Stimulated activated CD4-positive, alpha-beta T cell treated with anti-CD3 and anti-CD28 coated beads, Interleukin-4, amount 100 ng/mL, for 24 hours (primary cell): ENCODE data around the gene NLRP9.

ENCODE experiments used
- DNase-seq: peaks from one replicate; pipeline ENCODE4 v3.0.0-alpha.2; 2020

NLRP9 gene

DNA sequence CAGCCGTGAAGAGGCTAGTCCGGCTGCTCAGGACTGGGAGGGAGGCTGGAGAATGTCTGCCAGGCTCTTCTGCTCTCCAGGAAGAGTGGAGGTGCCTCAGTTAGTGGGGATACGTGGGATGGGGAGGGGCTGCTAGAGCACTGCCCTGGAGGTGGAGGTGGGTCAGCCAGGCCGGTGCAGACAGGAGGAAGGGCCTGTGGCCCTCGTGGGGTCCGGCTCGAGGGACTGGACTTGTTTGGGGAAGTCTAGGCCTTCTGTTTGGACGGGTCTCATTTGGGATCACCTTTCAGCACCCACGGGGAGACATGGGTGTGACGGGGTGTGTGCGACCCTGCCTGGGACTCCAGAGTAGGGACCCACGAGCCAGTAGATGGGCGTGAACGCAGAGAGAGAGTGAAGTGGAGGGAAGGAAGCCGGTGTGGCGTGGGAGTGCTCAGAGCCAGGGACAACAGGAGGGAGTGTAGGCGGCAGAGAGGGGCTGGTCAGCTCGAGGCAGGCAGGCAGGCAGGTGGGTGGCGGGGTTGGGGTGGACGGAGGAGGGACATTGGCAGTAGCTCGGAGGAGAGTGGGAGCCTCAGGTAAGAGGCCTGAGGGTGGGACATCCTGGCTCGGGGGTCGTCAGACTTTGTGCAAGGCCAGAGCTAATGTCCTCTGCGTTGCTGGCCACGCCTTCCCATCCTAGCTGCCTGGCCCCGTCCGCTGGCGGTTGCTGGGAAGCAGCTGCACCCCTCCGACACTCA is 51.7 kb downstream of the NLRP9 start:
- DNase-seq: no peak

DNA sequence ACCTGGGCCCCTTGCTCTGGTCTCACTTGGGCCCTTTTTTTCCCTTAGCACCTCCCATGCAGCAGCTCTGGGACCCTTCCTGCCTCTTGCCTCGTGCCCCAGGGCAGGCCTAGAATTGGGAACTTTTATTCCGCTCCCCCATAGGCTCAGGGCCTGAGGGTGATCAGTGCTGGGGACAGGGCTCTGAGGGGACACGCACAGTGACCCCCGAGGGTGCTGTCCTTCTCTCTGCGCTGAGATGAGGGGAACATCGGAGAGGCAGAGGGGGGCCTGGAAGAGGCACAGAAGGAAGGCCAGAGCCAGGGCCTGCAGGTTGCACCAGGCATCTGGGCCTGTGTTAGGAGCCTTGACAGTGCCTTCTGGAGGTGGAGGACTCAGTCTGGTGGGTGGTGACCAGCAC is 52.4 kb downstream of the NLRP9 start:
- no peak for DNase-seq

GRCh38 chr19:55684946-55685681 is 53.1 kb downstream of the NLRP9 start:
- no peak for DNase-seq

GRCh38 chr19:55683449-55684261 is 54.5 kb downstream of the NLRP9 start:
- DNase-seq: no peak

DNA sequence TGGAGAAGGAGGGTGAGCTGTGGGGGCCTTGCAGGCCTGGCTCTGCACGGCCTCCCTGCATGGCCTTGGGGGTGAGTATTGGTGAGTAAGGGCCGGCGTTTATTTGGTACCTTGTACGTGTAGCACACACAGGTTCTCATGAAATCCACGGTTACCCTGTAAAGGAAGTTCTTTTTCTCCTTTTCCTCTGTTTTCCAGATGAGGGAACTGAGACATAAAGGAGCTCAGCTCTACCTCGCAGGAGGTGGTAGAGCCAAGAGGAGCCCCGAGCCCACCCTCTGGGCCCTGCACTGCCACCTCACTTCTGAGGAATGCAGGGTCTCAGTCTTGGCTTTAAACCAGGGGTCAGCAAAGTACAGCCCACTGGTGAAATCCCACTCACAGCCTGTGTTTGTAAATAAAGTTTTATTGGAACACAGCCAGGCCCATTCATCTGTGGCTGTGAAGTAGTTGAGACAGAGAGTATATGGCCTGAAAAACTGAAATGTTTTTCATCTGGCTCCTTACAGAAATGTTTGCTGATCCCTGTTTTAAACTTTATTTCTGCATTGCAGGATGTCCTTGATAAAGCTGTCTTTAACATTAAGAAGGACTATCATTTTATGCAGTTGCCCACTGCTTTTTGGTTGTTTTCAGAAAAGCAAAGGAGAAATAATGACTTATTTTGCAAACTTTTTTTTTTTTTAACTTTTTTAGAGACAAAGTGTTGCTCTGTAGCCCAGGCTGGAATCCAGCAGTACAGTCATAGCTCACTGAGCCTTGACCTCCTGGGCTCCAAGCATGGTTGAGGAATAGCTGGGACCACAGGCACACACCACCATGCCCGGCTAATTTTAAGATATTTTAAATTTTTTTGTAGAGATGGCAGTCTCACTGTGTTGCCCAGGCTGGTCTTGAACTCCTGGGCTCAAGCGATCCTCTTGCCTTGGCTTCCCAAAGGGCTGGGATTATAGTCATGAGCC is 56.8 kb downstream of the NLRP9 start:
- no peak for DNase-seq

- no peak for DNase-seq
Measured at GRCh38 chr19:55680339-55681130, 57.7 kb downstream of the NLRP9 start.

DNA sequence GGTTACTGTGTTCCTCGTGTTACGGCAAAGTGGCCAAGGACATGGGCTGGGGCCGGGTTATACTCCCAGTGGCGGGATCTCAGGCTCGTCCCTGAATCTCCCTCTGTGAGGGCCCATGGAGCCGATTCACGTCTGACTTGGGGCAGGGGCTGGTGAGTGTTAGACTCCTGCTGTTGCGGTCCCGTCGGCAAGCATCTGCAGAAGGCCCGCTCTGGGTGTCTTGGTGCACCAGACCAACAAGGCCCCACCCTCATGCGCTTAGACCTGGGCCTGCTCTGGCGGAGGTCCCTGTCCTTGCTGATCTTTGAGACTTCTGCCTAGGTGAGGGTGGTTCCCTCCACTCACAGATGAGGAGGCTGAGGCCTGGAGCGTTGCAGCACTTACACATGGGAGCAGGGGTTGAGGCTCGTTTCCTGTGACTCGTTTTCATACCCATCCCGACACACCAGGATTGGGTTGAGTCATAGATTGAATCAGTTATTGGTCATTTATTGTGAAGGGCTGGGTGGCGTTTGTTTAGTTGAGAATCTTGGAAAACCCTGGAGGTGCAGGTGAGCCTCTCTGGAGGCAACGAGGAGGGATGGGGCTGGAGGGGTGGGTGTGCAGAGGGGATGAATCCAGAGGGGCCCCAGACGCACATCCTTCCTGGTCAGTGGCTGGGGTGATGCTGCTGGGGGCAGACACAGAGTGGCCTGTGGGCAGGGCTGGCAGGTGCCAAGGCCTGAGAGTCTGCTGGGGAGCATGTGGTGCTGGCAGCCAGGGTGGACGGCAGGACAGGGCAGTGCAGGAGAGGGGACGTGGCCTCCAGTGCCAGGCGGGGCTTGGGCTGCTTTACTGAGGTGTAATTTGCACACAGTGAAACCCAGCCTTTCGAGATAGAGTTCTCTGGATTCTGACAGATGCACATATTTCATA is 58.6 kb downstream of the NLRP9 start:
- DNase-seq: no peak

GRCh38 chr19:55678121-55678671 is 60.0 kb downstream of the NLRP9 start:
- DNase-seq: no peak

DNA sequence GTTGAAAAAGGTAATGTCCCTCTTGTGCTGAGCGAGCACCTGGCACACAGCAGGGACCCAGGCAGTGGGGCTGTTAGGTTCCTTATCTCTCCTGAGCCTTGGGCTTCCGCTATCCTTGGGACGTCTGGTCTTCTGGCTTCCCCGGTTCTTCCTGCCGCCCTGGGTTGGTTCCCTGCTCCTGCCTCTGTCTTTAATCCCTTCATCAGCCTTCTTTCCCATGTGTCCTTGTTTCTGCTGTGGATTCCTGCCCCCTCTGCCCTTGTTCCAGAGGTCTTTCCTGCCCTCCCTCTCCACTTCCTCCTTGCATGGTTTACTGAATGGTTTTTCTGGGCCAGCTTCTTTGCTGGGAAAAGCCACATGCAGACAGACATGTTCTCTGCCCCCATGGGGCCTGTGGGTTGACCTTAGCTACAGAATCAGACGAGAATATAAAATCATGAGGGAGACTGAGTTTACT is 60.6 kb downstream of the NLRP9 start:
- no peak for DNase-seq

GRCh38 chr19:55676889-55677505 is 61.2 kb downstream of the NLRP9 start:
- no peak for DNase-seq

- DNase-seq: no peak
Measured at GRCh38 chr19:55676383-55676782, 61.8 kb downstream of the NLRP9 start.

DNA sequence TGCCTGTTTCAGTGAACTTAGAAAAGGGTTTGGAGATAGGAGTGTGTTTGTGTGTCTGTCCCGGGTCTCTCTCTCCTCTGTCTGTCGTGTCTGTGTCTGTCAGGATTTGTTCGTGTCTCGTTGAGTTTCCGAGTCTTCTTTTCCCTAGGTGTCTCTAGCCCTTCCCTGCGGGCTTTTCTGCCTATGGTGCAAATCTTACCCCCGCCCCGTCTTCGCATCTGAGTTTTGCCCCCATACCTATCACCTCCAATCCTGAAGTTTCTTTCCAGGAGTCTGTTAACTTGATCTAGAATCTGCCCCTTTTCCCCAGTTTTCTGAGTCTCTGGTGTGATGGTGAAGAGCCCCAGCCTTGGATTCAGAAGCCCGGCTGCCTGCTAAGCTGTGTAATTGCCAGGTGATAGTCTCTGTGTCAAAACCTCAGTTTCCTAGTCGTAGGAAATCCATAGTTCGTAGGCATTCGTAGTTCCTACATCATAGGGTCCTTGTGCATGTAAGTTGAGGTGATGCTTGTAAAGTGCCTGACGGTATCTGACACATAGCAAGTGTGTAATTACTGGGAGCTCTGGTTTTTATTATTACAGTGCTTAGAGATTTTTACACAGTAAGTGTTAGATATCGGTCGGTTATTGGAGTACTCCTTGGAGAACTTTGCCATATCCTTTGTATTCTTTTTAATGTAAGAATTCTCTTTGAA is 62.4 kb downstream of the NLRP9 start:
- no peak for DNase-seq

DNA sequence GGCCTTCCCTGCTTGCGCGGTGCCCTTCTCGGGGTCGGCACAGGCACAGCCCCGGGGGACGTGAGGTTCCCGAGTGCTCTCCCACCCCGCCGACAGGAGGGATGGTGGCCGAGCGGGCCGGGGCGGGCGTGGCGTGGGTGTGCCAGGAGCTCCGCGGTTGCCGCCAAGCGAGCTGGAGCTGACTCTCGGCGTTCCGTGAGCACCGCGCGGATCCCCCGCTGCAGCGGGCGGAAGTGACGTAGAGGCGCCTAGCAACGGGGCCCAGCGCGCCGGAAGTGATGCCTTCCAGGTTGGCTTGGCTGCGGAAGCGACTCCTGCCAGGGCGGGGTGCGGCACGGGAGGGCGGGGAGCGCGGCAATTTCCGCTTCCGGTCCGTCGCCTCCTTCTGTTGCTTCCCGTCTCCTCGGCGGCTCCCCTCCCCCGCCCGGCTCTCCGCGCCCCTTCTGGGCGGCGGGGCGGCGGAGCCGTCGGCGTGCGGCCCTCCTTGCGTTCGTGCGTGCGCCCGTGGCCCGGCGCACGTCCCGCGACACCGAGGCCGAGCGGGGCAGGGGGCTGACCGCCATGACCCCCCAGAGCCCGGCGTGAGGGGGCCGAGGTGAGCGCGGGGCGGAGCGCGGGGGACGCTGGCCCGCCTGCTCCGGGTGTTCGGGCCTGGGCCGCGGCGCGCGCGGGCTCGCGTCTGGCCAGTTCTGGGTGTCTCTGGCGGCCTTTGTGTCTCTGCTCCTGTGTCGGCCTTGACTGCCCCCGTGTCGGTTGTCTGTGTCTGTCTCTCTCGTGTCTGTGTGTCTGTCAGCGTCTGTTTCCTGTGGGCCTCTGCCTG is 63.2 kb downstream of the NLRP9 start, which contains the start of gene EPN1:
TSS of gene EPN1 (plus strand) at position 386 of the 820 bp plus-strand sequence. CDS start 3,402 bp downstream, outside the sequence.
- peak; percentile 98 for DNase-seq

DNA sequence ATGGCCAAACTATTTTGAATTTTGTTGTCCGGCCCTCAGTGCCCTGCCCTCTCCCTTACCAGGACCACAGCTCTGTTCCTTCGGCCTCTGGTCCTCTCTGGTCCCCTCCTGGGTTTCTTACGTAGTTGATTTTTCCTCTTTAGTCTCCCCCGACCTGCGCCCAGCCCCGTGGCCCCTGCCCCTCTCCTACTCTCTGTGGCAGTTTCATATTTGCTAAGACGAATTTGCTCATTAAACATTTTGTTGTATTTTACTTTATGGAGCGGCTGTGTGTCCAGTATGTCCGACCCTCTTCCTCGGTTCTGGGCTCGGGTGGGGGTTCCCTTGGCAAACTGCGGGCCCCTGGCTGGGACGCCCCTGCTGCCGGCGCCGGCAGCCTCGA is 63.8 kb downstream of the NLRP9 start:
- DNase-seq: no peak

DNA sequence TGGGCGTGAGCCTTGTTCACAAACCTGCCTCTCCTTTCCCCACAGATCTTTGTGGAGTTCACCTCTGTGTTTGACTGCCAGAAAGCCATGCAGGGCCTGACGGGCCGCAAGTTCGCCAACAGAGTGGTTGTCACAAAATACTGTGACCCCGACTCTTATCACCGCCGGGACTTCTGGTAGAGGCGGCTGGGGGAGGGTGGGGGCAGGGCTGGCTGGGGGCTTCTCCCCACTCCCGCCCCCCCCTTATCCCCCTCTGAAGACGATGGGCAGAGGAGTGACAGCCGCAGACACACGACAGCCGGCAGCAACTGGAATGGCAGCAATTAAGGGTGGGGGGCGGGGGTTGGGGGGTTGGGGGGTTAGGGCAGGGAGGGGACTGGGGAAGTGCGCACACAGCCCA is 64.3 kb downstream of the NLRP9 start:
- DNase-seq: no peak

DNA sequence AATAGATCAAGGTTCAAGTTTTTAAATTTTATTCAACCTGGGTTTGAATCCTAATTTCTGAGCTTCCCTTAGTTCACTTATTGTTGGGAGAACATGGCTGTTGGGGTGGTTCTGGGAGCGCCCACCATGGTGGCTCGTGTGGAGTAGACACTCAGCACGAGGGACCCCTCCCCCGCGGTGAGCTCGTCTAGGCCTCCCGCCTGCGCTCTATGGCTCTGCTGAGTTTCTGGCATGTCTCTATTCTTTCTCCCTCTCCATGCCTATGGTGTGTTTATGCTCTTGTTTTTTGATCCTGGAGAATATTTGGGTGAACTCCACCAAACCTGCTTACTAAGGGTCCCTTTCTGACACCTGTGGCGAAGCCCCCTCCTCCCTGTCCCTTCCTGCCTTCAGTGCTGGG is 64.7 kb downstream of the NLRP9 start:
- no peak for DNase-seq

- no peak for DNase-seq
Measured at GRCh38 chr19:55672418-55672817, 65.8 kb downstream of the NLRP9 start.

- no peak for DNase-seq
Measured at GRCh38 chr19:55671054-55671378, 67.2 kb downstream of the NLRP9 start.
